NCI-H2171 (cell line): Measurements from ENCODE around the gene ZNF550.

ENCODE experiments used
- DNase-seq: peaks from one replicate; lab custom pipeline; 2025; lab: John Stamatoyannopoulos, UW

The ZNF550 gene

GRCh38 chr19:57559404-57560025 lies at the start of gene ZNF550:
Gene ZNF550 (minus strand): TSS chr19:57559863. CDS start chr19:57559682, 181 bp downstream.
- peak; percentile 74 for DNase-seq

DNA sequence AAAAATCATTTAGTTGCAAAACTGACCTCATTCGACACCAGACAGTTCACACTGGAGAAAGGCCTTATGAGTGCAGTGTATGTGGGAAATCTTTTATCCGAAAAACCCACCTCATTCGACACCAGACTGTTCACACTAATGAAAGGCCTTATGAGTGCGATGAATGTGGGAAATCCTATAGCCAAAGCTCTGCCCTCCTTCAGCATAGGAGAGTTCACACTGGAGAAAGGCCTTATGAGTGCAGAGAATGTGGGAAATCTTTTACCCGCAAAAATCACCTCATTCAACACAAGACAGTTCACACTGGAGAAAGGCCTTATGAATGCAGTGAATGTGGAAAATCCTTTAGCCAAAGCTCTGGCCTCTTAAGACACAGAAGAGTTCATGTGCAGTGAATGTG lies 47.3 kb upstream of the ZNF550 start:
- no peak for DNase-seq

DNA sequence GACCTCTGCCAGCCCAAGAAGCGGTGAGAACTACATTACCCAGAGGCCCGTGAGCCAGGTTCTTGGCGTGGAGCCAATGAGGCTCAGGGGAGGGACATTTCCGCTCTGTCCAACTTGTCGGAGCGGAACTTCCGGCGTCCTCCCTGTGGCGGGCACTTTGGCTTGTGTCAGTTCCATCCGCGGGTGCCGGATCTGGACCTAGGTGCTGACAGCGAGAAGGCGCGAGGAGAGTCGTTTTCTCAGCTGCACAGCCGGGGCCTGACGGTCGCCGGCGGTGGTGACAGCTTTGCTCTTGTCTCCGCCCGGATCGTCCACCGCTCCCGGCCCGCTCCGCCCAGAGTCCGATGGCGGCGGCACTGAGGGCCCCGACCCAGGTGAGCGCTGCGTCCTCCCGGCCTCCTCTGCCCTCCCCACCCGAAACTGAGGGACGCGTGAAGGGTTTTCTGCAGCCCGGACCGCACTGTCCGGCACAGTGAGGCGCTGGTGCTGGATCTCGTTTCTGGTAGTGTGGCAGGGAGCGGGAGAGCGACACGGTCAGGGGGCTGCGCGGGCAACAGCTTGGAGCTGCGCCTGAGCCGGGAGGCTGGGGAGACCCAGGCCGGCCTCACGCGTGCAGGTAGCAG lies 40.2 kb upstream of the ZNF550 start, which contains the start of gene ZNF530:
Gene ZNF530, plus strand, starts transcription at position 125 of the 623 bp plus-strand sequence. CDS start 4,461 bp downstream, outside the sequence.
- DNase-seq, result peak; percentile 86

GRCh38 chr19:57599377-57599760 lies 39.7 kb upstream of the ZNF550 start:
- DNase-seq, result no peak

DNA sequence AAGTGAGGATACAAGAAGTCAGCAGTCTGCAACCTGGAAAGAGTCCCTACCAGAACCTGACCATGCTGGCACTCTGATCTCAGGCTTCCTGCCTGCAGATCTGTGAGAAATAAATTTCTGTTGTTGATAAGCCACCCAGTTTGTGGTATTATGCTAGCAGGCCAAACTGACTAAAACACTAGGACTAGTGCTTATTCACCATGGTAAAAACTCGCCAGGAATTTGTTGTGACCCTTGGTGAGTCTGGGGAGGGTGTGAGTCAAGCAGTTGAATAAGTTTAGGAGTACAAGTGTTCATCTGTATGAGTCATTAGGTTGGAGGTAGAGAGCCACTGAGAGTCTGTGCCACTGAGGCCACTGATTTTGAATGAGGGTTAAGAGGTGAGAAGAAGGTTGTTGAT lies 27.9 kb upstream of the ZNF550 start:
- no peak for DNase-seq

DNA sequence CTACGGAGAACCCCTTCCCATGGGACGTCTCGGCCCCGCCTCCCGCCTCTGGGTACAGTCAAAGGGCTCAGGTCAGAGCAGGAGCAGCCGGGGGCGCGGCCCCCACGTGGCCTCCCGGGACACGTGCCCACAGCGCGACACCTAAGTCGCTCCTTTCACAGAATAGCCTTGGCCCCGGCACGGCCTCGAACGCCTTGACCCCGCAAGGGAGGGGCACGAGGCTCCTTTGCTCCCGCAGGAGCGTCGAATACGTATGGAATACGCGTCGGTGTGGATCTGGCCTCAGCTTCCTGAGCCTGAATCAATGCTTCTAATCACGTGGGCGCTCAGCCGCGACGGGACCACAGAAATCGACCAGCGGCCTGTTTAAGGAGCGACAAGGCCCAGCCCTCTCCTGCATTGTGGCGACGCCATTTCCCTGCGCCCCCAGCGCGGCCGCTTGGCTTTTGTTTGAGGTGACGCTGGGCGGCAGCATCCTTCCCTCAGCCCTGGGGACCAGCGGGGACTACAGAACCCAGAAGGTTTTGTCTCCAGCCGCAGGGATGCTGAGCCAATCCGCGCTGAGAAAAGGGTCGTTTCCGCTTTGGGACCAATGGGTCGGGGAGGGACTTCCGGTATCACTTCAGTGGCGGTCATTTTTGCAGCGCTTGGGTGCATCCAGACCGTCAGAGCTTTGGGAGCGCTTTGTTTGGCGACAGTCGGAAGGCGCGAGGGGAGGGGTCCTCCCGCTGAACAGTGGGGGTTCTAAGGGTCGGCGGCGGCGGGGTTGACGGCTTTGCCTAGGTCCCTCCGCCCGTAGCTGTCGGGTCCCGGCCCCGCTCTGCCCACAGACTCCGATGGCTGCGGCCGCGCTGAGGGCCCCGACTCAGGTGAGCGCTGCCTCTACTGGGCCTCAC lies 24.1 kb upstream of the ZNF550 start, which contains the start of gene ZIK1:
Gene ZIK1, plus strand, starts transcription at position 625 of the 896 bp plus-strand sequence. Its CDS starts 212 bp downstream, at position 837.
- DNase-seq, result peak; percentile 94

DNA sequence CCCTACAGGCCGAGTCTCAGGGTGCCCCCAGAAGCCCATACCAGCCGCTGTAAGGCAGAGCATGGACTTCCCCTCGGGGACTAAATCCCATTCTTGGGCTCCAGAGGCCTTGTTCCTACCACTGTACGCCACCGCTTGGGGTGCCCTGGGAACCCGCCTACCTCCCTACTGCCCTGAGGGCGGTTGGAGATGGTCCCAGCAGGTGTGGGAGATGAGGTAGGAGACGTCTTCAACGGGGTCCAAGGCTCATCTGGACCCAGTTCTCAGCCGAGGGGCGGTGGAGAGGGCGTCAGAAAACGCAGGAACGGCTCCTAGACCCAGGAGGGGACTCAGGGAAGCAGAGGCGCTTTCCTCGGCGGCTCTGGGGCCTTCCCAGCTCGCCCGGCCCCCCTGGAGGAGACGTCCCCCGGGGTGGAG lies 23.4 kb upstream of the ZNF550 start:
- no peak for DNase-seq

DNA sequence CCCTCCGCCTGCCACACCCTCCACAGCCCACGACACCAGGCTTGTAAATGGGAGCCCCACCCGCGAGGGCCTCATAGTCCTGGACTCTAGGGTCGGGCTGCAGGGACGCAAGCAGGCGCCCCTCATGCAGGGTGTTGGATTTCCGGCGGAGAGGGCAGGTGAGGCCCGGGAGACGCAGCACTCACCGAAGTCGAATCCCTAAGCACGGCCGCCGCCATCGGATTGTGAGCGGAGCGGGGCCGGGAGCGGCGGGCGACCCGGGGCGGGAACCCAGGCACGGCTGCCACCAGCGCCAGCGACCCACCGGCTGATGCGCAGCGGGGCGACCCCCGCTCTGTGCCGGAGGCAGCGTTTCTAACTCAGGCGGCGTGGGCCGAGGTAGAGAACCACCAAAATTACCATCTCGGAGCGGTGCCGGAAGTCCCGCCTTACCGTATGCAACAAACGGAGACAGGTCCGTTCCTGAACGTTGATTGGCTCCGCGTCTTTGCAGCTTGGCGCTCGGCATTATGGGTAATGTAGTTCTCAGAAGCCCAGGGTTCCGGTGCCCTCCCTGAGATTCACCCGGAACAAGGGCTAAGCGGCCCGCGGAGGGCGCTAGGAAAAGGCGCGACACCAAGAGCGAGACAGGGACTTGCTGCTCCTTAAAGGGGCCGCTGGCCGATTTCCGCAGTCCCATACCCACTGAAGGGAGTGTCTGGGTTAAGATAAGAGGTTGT lies 19.0 kb upstream of the ZNF550 start, which contains the start of gene ZNF416:
Gene ZNF416, minus strand, starts transcription at position 425 of the 719 bp plus-strand sequence. Its CDS starts 207 bp downstream, at position 218.
- peak; percentile 93 for DNase-seq

GRCh38 chr19:57576661-57577060 lies 17.0 kb upstream of the ZNF550 start:
- DNase-seq, result no peak

DNA sequence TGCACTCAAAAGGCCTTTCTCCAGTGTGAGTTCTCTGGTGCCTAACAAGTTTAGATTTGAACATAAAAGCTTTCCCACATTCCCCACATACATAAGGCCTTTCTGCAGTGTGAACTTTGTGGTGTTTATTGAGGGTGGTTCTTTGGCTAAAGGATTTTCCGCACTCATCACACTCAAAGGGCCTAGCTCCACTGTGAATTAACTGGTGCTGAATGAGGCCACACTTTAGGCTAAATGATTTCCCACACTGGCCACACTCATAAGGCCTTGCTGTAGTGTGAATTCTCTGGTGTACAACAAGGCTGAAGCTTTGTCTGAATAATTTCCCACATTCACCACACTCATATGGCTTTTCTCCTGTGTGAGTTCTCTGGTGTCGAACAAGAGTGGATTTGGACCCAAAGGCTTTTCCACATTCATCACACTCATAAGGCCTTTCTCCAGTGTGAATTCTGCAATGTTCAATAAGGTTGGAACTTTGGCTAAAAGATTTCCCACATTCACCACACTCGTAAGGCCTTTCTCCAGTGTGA lies 12.8 kb upstream of the ZNF550 start:
- no peak for DNase-seq

DNA sequence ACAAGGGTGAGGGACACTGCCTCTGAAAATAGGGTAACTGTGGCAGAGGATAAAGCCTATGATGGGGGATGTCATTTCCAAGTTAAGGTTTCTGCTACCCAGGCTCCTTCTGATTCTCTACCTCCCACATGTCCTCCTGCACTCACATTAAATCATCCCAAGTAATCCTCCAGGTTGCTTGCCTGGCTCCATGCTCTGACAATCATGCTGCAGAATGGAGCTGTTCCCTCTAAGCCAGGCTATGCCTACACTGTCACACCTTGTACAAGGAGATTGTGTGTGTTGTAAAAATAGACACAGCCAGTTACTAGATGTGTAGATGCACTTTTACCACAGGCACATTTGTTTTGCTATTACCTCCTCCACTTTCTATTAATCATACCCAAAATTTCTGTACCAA lies 11.0 kb upstream of the ZNF550 start:
- DNase-seq, result no peak

GRCh38 chr19:57566396-57567265 lies 7.0 kb upstream of the ZNF550 start:
- peak; percentile 25 for DNase-seq

- no peak for DNase-seq
These were observed 3.9 kb upstream of the ZNF550 start for GRCh38 chr19:57563547-57563946.

DNA sequence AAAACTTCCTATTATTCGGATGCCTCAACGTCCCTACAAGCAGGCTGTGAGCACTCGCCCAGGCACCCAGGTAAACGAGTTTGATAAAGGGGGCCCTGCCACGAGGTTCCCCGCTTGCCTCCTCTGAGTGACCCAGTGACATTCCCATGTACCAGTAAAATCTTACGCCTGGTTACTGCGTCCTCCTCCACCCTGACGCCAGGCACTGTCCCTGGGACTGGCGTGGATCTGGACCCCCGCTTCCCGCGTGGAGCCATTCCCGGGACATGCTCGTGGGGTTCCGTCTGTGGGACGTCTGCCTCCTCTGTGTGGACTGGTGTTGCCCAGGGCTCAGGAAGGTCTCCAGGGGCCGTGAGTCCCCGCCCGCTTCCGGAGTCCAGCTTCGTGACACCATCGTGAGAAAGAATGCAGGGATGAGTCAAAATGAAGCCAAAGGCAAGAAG lies 407 bp upstream of the ZNF550 start:
- no peak for DNase-seq

DNA sequence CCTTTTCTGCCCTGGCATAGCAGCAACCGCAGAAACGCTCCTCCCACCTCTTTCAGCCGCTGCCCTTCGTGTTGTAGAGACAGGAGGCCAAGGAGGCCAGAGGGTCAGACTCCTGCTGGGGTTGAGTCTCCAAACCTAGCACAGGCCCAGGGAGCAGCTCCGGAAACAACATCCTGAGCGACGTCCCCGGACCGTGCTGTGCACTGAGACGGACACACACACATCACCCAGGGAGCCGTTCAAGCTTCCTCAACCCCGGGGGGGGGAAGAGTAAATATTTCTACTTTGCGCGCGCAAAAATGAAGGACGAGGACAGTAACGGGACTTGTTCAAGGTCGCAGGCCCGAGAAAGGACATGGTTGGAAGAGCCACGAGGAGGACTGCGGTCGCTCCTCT lies 657 bp downstream of the ZNF550 start:
- DNase-seq, result no peak

DNA sequence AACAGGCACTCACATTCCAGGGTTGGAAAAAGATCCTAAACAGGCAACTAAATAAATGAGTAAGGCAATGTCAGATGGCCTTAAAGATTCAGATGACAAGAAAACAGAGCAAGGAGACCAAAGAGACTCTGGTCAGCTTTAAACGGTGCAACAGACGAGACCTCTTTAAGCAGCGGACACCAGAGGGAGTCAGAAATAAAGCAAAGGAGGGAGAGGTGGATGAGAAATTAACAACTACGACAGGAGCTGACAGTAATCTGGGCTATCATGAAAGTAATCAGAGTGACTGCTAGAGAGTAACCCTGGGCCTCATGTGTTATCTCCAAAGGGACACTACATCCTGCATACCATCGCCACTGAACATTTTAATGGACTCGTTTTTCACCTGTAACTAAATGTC lies 1.1 kb downstream of the ZNF550 start:
- DNase-seq, result no peak

DNA sequence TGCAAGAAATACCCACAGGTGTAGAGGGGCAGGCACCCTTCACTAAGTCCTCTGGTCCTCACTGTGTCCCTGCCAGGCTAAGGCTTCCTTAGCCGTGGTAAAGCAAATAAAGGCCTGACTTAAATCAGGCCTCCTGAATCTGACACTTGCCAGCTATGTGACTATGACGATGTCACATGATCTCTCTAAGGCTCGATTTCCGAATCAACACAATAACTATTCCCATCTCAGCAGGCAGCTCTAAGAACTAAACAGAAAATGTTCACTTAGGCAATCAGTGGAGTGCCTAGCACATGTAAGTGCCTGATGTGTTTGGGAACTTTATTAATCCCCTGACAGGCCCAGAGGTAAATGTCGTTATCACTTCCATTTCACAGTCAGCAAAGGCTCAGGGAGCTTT lies 2.0 kb downstream of the ZNF550 start:
- no peak for DNase-seq

- no peak for DNase-seq
These were observed 7.2 kb downstream of the ZNF550 start for GRCh38 chr19:57552432-57552831.

DNA sequence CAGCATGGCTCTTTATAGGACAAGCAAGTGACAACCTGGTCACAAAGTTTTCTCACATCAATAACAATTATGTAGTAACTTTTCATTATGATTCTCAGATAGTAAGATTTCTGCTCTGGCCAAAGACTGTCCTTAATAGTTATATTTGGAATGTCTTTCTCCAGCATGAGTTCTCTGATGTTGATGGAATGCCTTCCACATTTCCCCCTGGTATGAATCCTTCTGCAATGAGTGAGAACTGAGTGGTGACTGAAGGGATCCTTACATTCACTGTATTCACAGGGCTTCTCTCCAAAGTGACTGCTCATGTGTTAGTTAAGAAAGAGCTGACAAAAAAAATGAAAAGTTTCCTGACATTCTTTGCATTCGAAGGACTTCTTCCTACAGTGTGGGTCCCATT lies 13.2 kb downstream of the ZNF550 start:
- DNase-seq, result no peak

GRCh38 chr19:57537953-57538547 lies 21.6 kb downstream of the ZNF550 start:
- no peak for DNase-seq
